Heart left ventricle (tissue), 16 donors: ENCODE measurements around the gene NPM3. TPM values are rescaled to one million over a fixed set of nuclear protein-coding genes. Genes with fewer than 3 reads are reported as not detected.
A peak's percentile ranks its signal among the peaks of the same experiment; 100 is the strongest.

Experiments used
- ATAC-seq, 4 donors: fragments of 200-7000 bp; cut with Tn5 transposase; one replicate each; pipeline ENCODE4 v1.9.1; 2020 to 2022; ENCODE audit warnings: moderate library complexity in 4 of 4, mild to moderate bottlenecking in 3 of 4, moderate number of reproducible peaks in 1 of 4
- DNase-seq, 5 donors: peaks; one replicate each; pipeline ENCODE4 v3.0.0-alpha.2; 2020
- H3K27ac ChIP-seq, 12 donors: fragments of 200-600 bp; sonication (generic) in 4 of 12; one replicate each; pipeline versions ENCODE4 v1.5.0 to v1.8.0; 2016 to 2022; ENCODE audit warnings: mild to moderate bottlenecking in 2 of 12
- H3K27me3 ChIP-seq, 9 donors: fragments of 200-600 bp; sonication (generic) in 2 of 9; one replicate each; pipeline versions ENCODE4 v1.5.1 to v1.8.0; 2016 to 2022; ENCODE audit warnings: mild to moderate bottlenecking in 3 of 9
- H3K36me3 ChIP-seq, 9 donors: fragments of 200-600 bp; sonication (generic) in 2 of 9; one replicate each; pipeline versions ENCODE4 v1.5.0 to v1.8.0; 2018 to 2022; ENCODE audit warnings: mild to moderate bottlenecking in 2 of 9
- H3K4me1 ChIP-seq, 12 donors: fragments of 200-600 bp; sonication (generic) in 4 of 12; one replicate each; pipeline versions ENCODE4 v1.5.0 to v1.8.0; 2016 to 2022; ENCODE audit warnings: mild to moderate bottlenecking in 3 of 12
- H3K4me3 ChIP-seq, 12 donors: fragments of 200-600 bp; sonication (generic) in 4 of 12; one replicate each; pipeline versions ENCODE4 v1.5.0 to v1.8.0; 2017 to 2022; ENCODE audit warnings: mild to moderate bottlenecking in 9 of 12, moderate library complexity in 4 of 12
- H3K9me3 ChIP-seq, 12 donors: fragments of 200-600 bp; sonication (generic) in 4 of 12; one replicate each; pipeline versions ENCODE4 v1.5.0 to v1.8.0; 2016 to 2022; ENCODE audit warnings: mild to moderate bottlenecking in 1 of 12
- CTCF ChIP-seq, 12 donors: fragments of 200-600 bp; sonication (generic) in 4 of 12; IDR thresholded peaks; one replicate each; pipeline versions ENCODE4 v1.5.0 to v1.8.0; 2018 to 2022; ENCODE audit warnings: antibody characterized with exemption in 12 of 12, mild to moderate bottlenecking in 5 of 12
- POLR2A ChIP-seq, 2 donors: fragments of 450-650 bp; IDR thresholded peaks; one replicate each; pipeline ENCODE4 v1.6.1; 2017; ENCODE audit warnings: antibody characterized with exemption in 2 of 2, mild to moderate bottlenecking in 2 of 2, moderate library complexity in 2 of 2
- WGBS, 4 donors: extraction: QIAGEN DNeasy Blood & Tissue Kit in 2 of 4; methylation state at CpG; one replicate each; pipeline versions ENCODE4 v1.1.5 to v1.1.7; 2013 to 2018; 5-methylcytosine and 5-hydroxymethylcytosine counted together
- intact Hi-C, 10 donors: fragments of 100-400 bp; cut with DNase I; formaldehyde crosslinking; loops; one replicate each; pipeline versions ENCODE4 v1.11.1 to v1.14.2; 2022
- polyA plus RNA-seq, 2 donors: library from polyadenylated mRNA; stranded (reverse); fragments of 200-250 nt; gene quantifications; one replicate each; pipeline ENCODE4 v1.2.3, GENCODE V29; 2013
- total RNA-seq, 9 donors: library from RNA; depleted of rRNA in 2 of 9; stranded (reverse); fragments of >200 nt in 2 of 9; fragmentation: NEBNext Ultra II Directional in 3 of 9; extraction: Animal tissue kit (Norgen Biotek cat#: 25700) in 3 of 9; gene quantifications; one replicate each; pipeline versions ENCODE4 v1.1.0 to v1.2.4, GENCODE V29; 2016 to 2023
- donor health status: ischemic (EF 13 %, LVEDD 7.1; RV severe dilation, severe dysfunction).
- donor health status: healthy with polysubstance abuse.
- donor health status: DM: no; HTN: yes; CAD: no.
- donor health status: DM: no; HTN: no; CAD: no.
- donor health status: ischemic (EF 25% LVEDD 6.9; RV normal size, moderate dysfunction).
- donor health status: ischemic (EF 25% LVEDD 5.7; RV mildly dilated, moderate dysfunction).
- donor health status: healthy.
- donor health status: DM: yes; HTN: yes; CAD: no.
- donor health status: ischemic (EF 35%, LVEDD 5.7; RV mildly dilated, moderate dysfunction).
- donor health status: nonischemic (EF 11% LVEDD 7.7; RV severe dilation, severe dysfunction).
- donor health status: DM: yes; HTN: yes; CAD: no.
- donor health status: PGD.
- donor health status: ischemic (EF 29% LVEDD 5.4; RV normal size, mild dysfunction).
- donor health status: nonischemic (EF 23%, LVEDD 6.1; RV moderate dilation, normal function).

NPM3 gene
- total and polyA plus RNA-seq, 11 donors, result 5.9 to 24.9 (median 10.5) TPM

- Histone ChIP-seq H3K27me3 (no peaks in the 10 kb centered on the region), H3K9me3 (no peaks in the 10 kb centered on the region), H3K4me3 (no peak overlapping the region), H3K36me3 (peaks cover 0 to 71% (median 69%) of the 10 kb centered on the region in 9 donors), H3K4me1 (peaks cover 0 to 33% (median 18%) of the 10 kb centered on the region in 12 donors), H3K27ac (no peak overlapping the region)
- 77 to 84% (median 82%) methylated on average over 2 of the region's 2 CpGs for WGBS, 4 donors
- ATAC-seq, result no peak
- no peak for DNase-seq
- no peak for TF ChIP-seq CTCF (IDR thresholded peaks at IDR 0.05)
- no peak for TF ChIP-seq POLR2A (IDR thresholded peaks at IDR 0.05)
- intact Hi-C loops, result no loop called here
These were observed 2.6 kb upstream of the NPM3 start for GRCh38 chr10:101785801-101786200.

GRCh38 chr10:101784558-101784957 is 1.3 kb upstream of the NPM3 start:
- Histone ChIP-seq H3K4me1 (peaks cover 0 to 44% (median 26%) of the 10 kb centered on the region in 12 donors), H3K27ac (peak overlapping the region in 1 of 12 donors; percentile 68), H3K4me3 (no peak overlapping the region), H3K36me3 (peaks cover 0 to 59% (median 57%) of the 10 kb centered on the region in 9 donors), H3K27me3 (peaks cover 0 to 3% (median 0%) of the 10 kb centered on the region in 9 donors), H3K9me3 (no peaks in the 10 kb centered on the region)
- intact Hi-C loops, result loop anchor here in 5 of 10 donors (5.0 kb wide), 3 partner anchors 33 to 572 kb away; partner anchors contain the start of gene OGA (in 1 of the 5)
- DNase-seq, result no peak
- TF ChIP-seq CTCF (IDR thresholded peaks at IDR 0.05) (no peak), POLR2A (IDR thresholded peaks at IDR 0.05) (no peak)
- ATAC-seq, result no peak
- 76 to 91% (median 86%) methylated on average over 2 of the region's 2 CpGs for WGBS, 4 donors

- WGBS, 4 donors, result 57 to 63% (median 61%) methylated on average over 10 of the region's 10 CpGs
- H3K9me3 ChIP-seq, result no peaks in the 10 kb centered on the region
- TF ChIP-seq CTCF (IDR thresholded peaks at IDR 0.05) (no peak), POLR2A (IDR thresholded peaks at IDR 0.05) (no peak)
- ATAC-seq (no peak), DNase-seq (no peak)
- peaks cover 0 to 50% (median 49%) of the 10 kb centered on the region in 9 donors for H3K36me3 ChIP-seq
- H3K4me1 ChIP-seq, result peaks cover 0 to 52% (median 35%) of the 10 kb centered on the region in 12 donors
- H3K27ac ChIP-seq, result peak overlapping the region in 7 of 12 donors; percentile 20 to 68 (median 47)
- peaks cover 0 to 11% (median 0%) of the 10 kb centered on the region in 9 donors for H3K27me3 ChIP-seq
- intact Hi-C loops, result loop anchor here in 5 of 10 donors (5.0 kb wide), 3 partner anchors 34 to 571 kb away; partner anchors contain the start of gene OGA (in 1 of the 5)
- peak overlapping the region in 11 of 12 donors; percentile 52 to 84 (median 70) for H3K4me3 ChIP-seq
These were observed 481 bp upstream of the NPM3 start for GRCh38 chr10:101783736-101784118.

GRCh38 chr10:101781984-101782810 is 1.0 kb downstream of the NPM3 start:
- DNase-seq, result no peak
- 60 to 67% (median 64%) methylated on average over 14 to 17 of the region's 17 CpGs for WGBS, 4 donors
- peaks cover 0 to 35% (median 33%) of the 10 kb centered on the region in 9 donors for H3K36me3 ChIP-seq
- H3K27me3 ChIP-seq, result peaks cover 0 to 26% (median 11%) of the 10 kb centered on the region in 9 donors
- peak overlapping the region; percentile 25 to 84 (median 66) for H3K4me3 ChIP-seq
- peak in 1 of 4 donors; percentile 1 for ATAC-seq
- intact Hi-C loops, result loop anchor here in 8 of 10 donors (2.0 to 5.0 kb wide), 5 partner anchors 35 to 570 kb away; partner anchors contain the start of gene OGA (in 1 of the 8)
- TF ChIP-seq CTCF (IDR thresholded peaks at IDR 0.05) (no peak), POLR2A (IDR thresholded peaks at IDR 0.05) (no peak)
- H3K27ac ChIP-seq, result no peak overlapping the region
- no peaks in the 10 kb centered on the region for H3K9me3 ChIP-seq
- H3K4me1 ChIP-seq, result peaks cover 0 to 55% (median 38%) of the 10 kb centered on the region in 12 donors
